Ishikawa (cell line): ENCODE results near the gene NTM.

Source experiments
- EP300 ChIP-seq: IDR thresholded peaks from 2 replicates; pipeline ENCODE4 v1.6.1; 2012; ENCODE audit warnings: borderline replicate concordance
- RAD21 ChIP-seq: IDR thresholded peaks from 2 replicates; pipeline ENCODE4 v1.6.1; 2012; ENCODE audit warnings: low read depth
- REST ChIP-seq: IDR thresholded peaks from 2 replicates; pipeline ENCODE4 v1.6.1; 2012; ENCODE audit warnings: low read depth, mild to moderate bottlenecking
- YY1 ChIP-seq: IDR thresholded peaks from 2 replicates; pipeline ENCODE4 v1.6.1; 2012; ENCODE audit warnings: low read depth

- TF ChIP-seq RAD21 (no peak), EP300 (no peak), REST (no peak), YY1 (no peak)
Measured at GRCh38 chr11:131345406-131345805, 25.0 kb upstream of the NTM start.
